Trophoblast cell (in vitro differentiated cells and primary cell): ENCODE results near the gene PLEKHJ1.
A peak's percentile ranks its signal among the peaks of the same experiment; 100 is the strongest.

Source experiments
- DNase-seq, 2 donors: peaks; one replicate each; pipeline ENCODE4 v3.0.0-alpha.2; 2016
- H2AFZ ChIP-seq: 2 replicates; pipeline ENCODE4 v1.6.1; 2013; ENCODE audit warnings: low read length, moderate library complexity, mild to moderate bottlenecking; ENCODE audit not compliant: insufficient read depth, poor library complexity
- H2AK5ac ChIP-seq: 2 replicates; pipeline ENCODE4 v1.6.1; 2013; ENCODE audit warnings: mild to moderate bottlenecking, low read length
- H2BK120ac ChIP-seq: 2 replicates; pipeline ENCODE4 v1.6.1; 2013; ENCODE audit warnings: low read length, mild to moderate bottlenecking, moderate library complexity; ENCODE audit not compliant: insufficient read depth, poor library complexity
- H2BK12ac ChIP-seq: 2 replicates; pipeline ENCODE4 v1.6.1; 2013; ENCODE audit warnings: mild to moderate bottlenecking, low read length, moderate library complexity
- H2BK5ac ChIP-seq: 2 replicates; pipeline ENCODE4 v1.6.1; 2013; ENCODE audit warnings: low read length, low read depth, moderate library complexity, mild to moderate bottlenecking; ENCODE audit not compliant: poor library complexity
- H3K14ac ChIP-seq: 2 replicates; pipeline ENCODE4 v1.6.1; 2013; ENCODE audit warnings: mild to moderate bottlenecking, low read length
- H3K18ac ChIP-seq: 2 replicates; pipeline ENCODE4 v1.6.1; 2013; ENCODE audit warnings: mild to moderate bottlenecking, low read length
- H3K23ac ChIP-seq: 2 replicates; pipeline ENCODE4 v1.6.1; 2013; ENCODE audit warnings: low read length
- H3K27ac ChIP-seq: 2 replicates; pipeline ENCODE4 v1.5.1; 2013; ENCODE audit warnings: low read depth, mild to moderate bottlenecking, inconsistent platforms, low read length, moderate library complexity
- H3K27me3 ChIP-seq: 2 replicates; pipeline ENCODE4 v1.6.1; 2013; ENCODE audit warnings: inconsistent platforms, mild to moderate bottlenecking, low read length, moderate library complexity; ENCODE audit not compliant: insufficient read depth
- H3K36me3 ChIP-seq, 2 experiments: 1 replicate in 1 of 2; 2 replicates in 1 of 2; pipeline ENCODE4 v1.6.1; 2013; ENCODE audit warnings: low read length in 2 of 2, mild to moderate bottlenecking in 2 of 2, moderate library complexity in 1 of 2; ENCODE audit not compliant: insufficient read depth in 2 of 2, control insufficient read depth in 1 of 2
- H3K4ac ChIP-seq: 2 replicates; pipeline ENCODE4 v1.6.1; 2013; ENCODE audit warnings: low read depth, mild to moderate bottlenecking, low read length, moderate library complexity
- H3K4me1 ChIP-seq, 2 experiments: 1 replicate in 1 of 2; 2 replicates in 1 of 2; pipeline ENCODE4 v1.6.1; 2013; ENCODE audit warnings: low read length in 2 of 2, mild to moderate bottlenecking in 2 of 2, moderate library complexity in 1 of 2; ENCODE audit not compliant: insufficient read depth in 2 of 2, control insufficient read depth in 1 of 2
- H3K4me2 ChIP-seq: 2 replicates; pipeline ENCODE4 v1.6.1; 2013; ENCODE audit warnings: inconsistent platforms, mild to moderate bottlenecking, low read length, moderate library complexity
- H3K4me3 ChIP-seq: 2 replicates; pipeline ENCODE4 v1.5.1; 2013; ENCODE audit warnings: mild to moderate bottlenecking, low read depth, low read length, inconsistent platforms
- H3K79me1 ChIP-seq: one replicate; pipeline ENCODE4 v1.6.1; 2013; ENCODE audit warnings: low read length
- H3K79me2 ChIP-seq: 2 replicates; pipeline ENCODE4 v1.6.1; 2013; ENCODE audit warnings: low read length, mild to moderate bottlenecking; ENCODE audit not compliant: control insufficient read depth, insufficient read depth, poor library complexity
- H3K9ac ChIP-seq: 2 replicates; pipeline ENCODE4 v1.6.1; 2013; ENCODE audit warnings: mild to moderate bottlenecking, low read length
- H3K9me3 ChIP-seq: 2 replicates; pipeline ENCODE4 v1.6.1; 2013; ENCODE audit warnings: low read depth, mild to moderate bottlenecking, control low read depth, inconsistent platforms, low read length; ENCODE audit not compliant: insufficient read depth
- H4K12ac ChIP-seq: 2 replicates; pipeline ENCODE4 v1.6.1; 2013; ENCODE audit warnings: low read depth, mild to moderate bottlenecking, low read length, moderate library complexity
- H4K8ac ChIP-seq: 2 replicates; pipeline ENCODE4 v1.6.1; 2013; ENCODE audit warnings: low read depth, mild to moderate bottlenecking, low read length, moderate library complexity
- H4K91ac ChIP-seq: one replicate; pipeline ENCODE4 v1.6.1; 2013; ENCODE audit warnings: low read depth, mild to moderate bottlenecking, low read length, moderate library complexity
- WGBS: extraction: QIAGEN DNeasy Blood & Tissue Kit; methylation state at CpG from one replicate; pipeline ENCODE4 v1.1.7; 2013; ENCODE audit warnings: missing lambda C conversion rate; ENCODE audit not compliant: insufficient read length, insufficient coverage; ENCODE audit errors: extremely low coverage; 5-methylcytosine and 5-hydroxymethylcytosine counted together

The PLEKHJ1 gene

GRCh38 chr19:2261438-2262172, 25.5 kb upstream of the PLEKHJ1 start:
- no CpG with 5 or more reads among the region's 7 CpGs for WGBS
- no peaks in the 10 kb centered on the region for H3K79me1 ChIP-seq
- H2BK120ac ChIP-seq: no peak overlapping the region

GRCh38 chr19:2260341-2260805, 24.2 kb upstream of the PLEKHJ1 start:
- Histone ChIP-seq H3K4me3 (no peak overlapping the region), H3K79me2 (no peaks in the 10 kb centered on the region), H3K9me3 (peaks cover 2% of the 10 kb centered on the region), H2BK120ac (no peak overlapping the region), H4K91ac (no peak overlapping the region), H3K4me1 (no peaks in the 10 kb centered on the region), H3K4ac (no peak overlapping the region), H3K27me3 (no peaks in the 10 kb centered on the region), H3K36me3 (no peaks in the 10 kb centered on the region), H3K27ac (no peak overlapping the region), H2AFZ (no peak overlapping the region), H4K8ac (no peak overlapping the region), H2BK5ac (no peak overlapping the region), H2AK5ac (no peak overlapping the region), H3K23ac (no peak overlapping the region), H3K4me2 (no peak overlapping the region), H3K14ac (no peak overlapping the region), H3K9ac (no peak overlapping the region), H3K79me1 (no peaks in the 10 kb centered on the region), H4K12ac (no peak overlapping the region), H3K18ac (no peak overlapping the region), H2BK12ac (no peak overlapping the region)
- WGBS: no CpG with 5 or more reads among the region's 11 CpGs
- no peak for DNase-seq

More at GRCh38 chr19:2261438-2262172, 25.5 kb upstream of the PLEKHJ1 start:
- no peak overlapping the region for H3K4me3 ChIP-seq
- H4K8ac ChIP-seq: no peak overlapping the region
- no peaks in the 10 kb centered on the region for H3K4me1 ChIP-seq
- no peak overlapping the region for H3K9ac ChIP-seq
- H2BK12ac ChIP-seq: no peak overlapping the region
- no peak overlapping the region for H2AFZ ChIP-seq
- peak in 1 of 2 donors; percentile 55 for DNase-seq
- peaks cover 2% of the 10 kb centered on the region for H3K9me3 ChIP-seq
- H2AK5ac ChIP-seq: no peak overlapping the region
- no peak overlapping the region for H2BK5ac ChIP-seq
- no peaks in the 10 kb centered on the region for H3K36me3 ChIP-seq
- no peak overlapping the region for H4K91ac ChIP-seq
- no peaks in the 10 kb centered on the region for H3K27me3 ChIP-seq
- no peak overlapping the region for H3K4me2 ChIP-seq
- no peak overlapping the region for H3K4ac ChIP-seq
- no peaks in the 10 kb centered on the region for H3K79me2 ChIP-seq
- no peak overlapping the region for H3K27ac ChIP-seq
- H3K18ac ChIP-seq: no peak overlapping the region
- no peak overlapping the region for H3K23ac ChIP-seq
- H4K12ac ChIP-seq: no peak overlapping the region
- H3K14ac ChIP-seq: no peak overlapping the region

- Histone ChIP-seq H4K12ac (no peak overlapping the region), H3K4me2 (no peak overlapping the region), H3K9ac (no peak overlapping the region), H2BK12ac (no peak overlapping the region), H3K79me1 (no peaks in the 10 kb centered on the region), H3K27me3 (no peaks in the 10 kb centered on the region), H3K27ac (no peak overlapping the region), H2AK5ac (no peak overlapping the region), H3K79me2 (no peaks in the 10 kb centered on the region), H3K4me3 (no peak overlapping the region), H2BK120ac (no peak overlapping the region), H3K4me1 (no peaks in the 10 kb centered on the region), H2BK5ac (no peak overlapping the region), H3K14ac (no peak overlapping the region), H2AFZ (no peak overlapping the region), H4K91ac (no peak overlapping the region), H3K23ac (no peak overlapping the region), H4K8ac (no peak overlapping the region), H3K18ac (no peak overlapping the region), H3K9me3 (peaks cover 2% of the 10 kb centered on the region), H3K4ac (no peak overlapping the region), H3K36me3 (no peaks in the 10 kb centered on the region)
- no CpG with 5 or more reads among the region's 5 CpGs for WGBS
- no peak for DNase-seq
Observed at GRCh38 chr19:2259336-2259735, 23.2 kb upstream of the PLEKHJ1 start.

GRCh38 chr19:2255982-2256685, 20.0 kb upstream of the PLEKHJ1 start, which contains the start of gene JSRP1:
Gene JSRP1, minus strand, starts transcription at chr19:2256417. Its CDS starts 1,103 bp downstream, at chr19:2255314.
- H3K4ac ChIP-seq: no peak within 1 kb of the TSS
- H3K9ac ChIP-seq: no peak within 1 kb of the TSS
- no peak within 1 kb of the TSS for H2BK12ac ChIP-seq
- H3K79me1 ChIP-seq: no peaks in the 10 kb centered on the region
- H4K12ac ChIP-seq: no peak within 1 kb of the TSS
- H2AFZ ChIP-seq: no peak within 1 kb of the TSS
- no peak within 1 kb of the TSS for H2BK120ac ChIP-seq
- H3K4me2 ChIP-seq: no peak within 1 kb of the TSS
- H3K4me1 ChIP-seq: peaks cover 6 to 9% of the 10 kb centered on the region in 2 experiments
- no peak within 1 kb of the TSS for H4K8ac ChIP-seq
- WGBS: no CpG with 5 or more reads among the region's 24 CpGs
- H3K14ac ChIP-seq: no peak within 1 kb of the TSS
- no peak within 1 kb of the TSS for H2AK5ac ChIP-seq
- no peak within 1 kb of the TSS for H3K27ac ChIP-seq
- H3K9me3 ChIP-seq: peaks cover 5% of the 10 kb centered on the region
- H3K23ac ChIP-seq: no peak within 1 kb of the TSS
- no peak within 1 kb of the TSS for H2BK5ac ChIP-seq
- no peaks in the 10 kb centered on the region for H3K79me2 ChIP-seq
- no peak within 1 kb of the TSS for H4K91ac ChIP-seq
- H3K27me3 ChIP-seq: peaks cover 4% of the 10 kb centered on the region
- H3K18ac ChIP-seq: no peak within 1 kb of the TSS
- peaks cover 0 to 2% of the 10 kb centered on the region in 2 experiments for H3K36me3 ChIP-seq
- peak in 1 of 2 donors; percentile 45 for DNase-seq
- H3K4me3 ChIP-seq: no peak within 1 kb of the TSS
